Measurements from ENCODE around the gene TADA2A. TPM values are rescaled to one million over a fixed set of nuclear protein-coding genes. Genes with fewer than 3 reads are reported as not detected.

Gene TADA2A
- total and polyA plus RNA-seq, 2 experiments from 2014 or later, result 16.1 to 20.6 TPM

- DNase-seq (ENCODE audit: low read depth in 1 of 2, low spot score in 1 of 2), result peak in 1 of 2 donors; percentile 39
- H3K4me1 ChIP-seq (ENCODE audit: low read depth), result peaks cover 11% of the 10 kb centered on the region
- H3K36me3 ChIP-seq, result peaks cover 19% of the 10 kb centered on the region
- no peaks in the 10 kb centered on the region for H3K9me3 ChIP-seq (ENCODE audit: low read depth)
- no peak overlapping the region for H3K4me3 ChIP-seq
- no peaks in the 10 kb centered on the region for H3K27me3 ChIP-seq
- TF ChIP-seq CTCF (IDR thresholded peaks at IDR 0.05; ENCODE audit: low read depth, low read length), result no peak
- H3K27ac ChIP-seq, result peak overlapping the region; percentile 48
These were observed 112.7 kb downstream of the TADA2A start for GRCh38 chr17:37519251-37519985.

GRCh38 chr17:37520174-37520573 lies 113.5 kb downstream of the TADA2A start:
- DNase-seq (ENCODE audit: low read depth in 1 of 2, low spot score in 1 of 2), result no peak
- Histone ChIP-seq H3K27me3 (no peaks in the 10 kb centered on the region), H3K36me3 (peaks cover 19% of the 10 kb centered on the region), H3K27ac (no peak overlapping the region), H3K9me3 (ENCODE audit: low read depth) (no peaks in the 10 kb centered on the region), H3K4me3 (no peak overlapping the region), H3K4me1 (ENCODE audit: low read depth) (peaks cover 11% of the 10 kb centered on the region)
- no peak for TF ChIP-seq CTCF (IDR thresholded peaks at IDR 0.05; ENCODE audit: low read depth, low read length)

- TF ChIP-seq CTCF (IDR thresholded peaks at IDR 0.05; ENCODE audit: low read depth, low read length), result no peak
- H3K4me1 ChIP-seq (ENCODE audit: low read depth), result no peaks in the 10 kb centered on the region
- no peaks in the 10 kb centered on the region for H3K9me3 ChIP-seq (ENCODE audit: low read depth)
- peak overlapping the region; percentile 28 for H3K27ac ChIP-seq
- peaks cover 17% of the 10 kb centered on the region for H3K36me3 ChIP-seq
- no peak for DNase-seq (ENCODE audit: low read depth in 1 of 2, low spot score in 1 of 2)
- no peak overlapping the region for H3K4me3 ChIP-seq
- H3K27me3 ChIP-seq, result no peaks in the 10 kb centered on the region
These were observed 115.1 kb downstream of the TADA2A start for GRCh38 chr17:37521821-37522220.

- Histone ChIP-seq H3K36me3 (peaks cover 3% of the 10 kb centered on the region), H3K27me3 (no peaks in the 10 kb centered on the region), H3K9me3 (ENCODE audit: low read depth) (no peaks in the 10 kb centered on the region), H3K27ac (no peak overlapping the region), H3K4me3 (no peak overlapping the region), H3K4me1 (ENCODE audit: low read depth) (no peaks in the 10 kb centered on the region)
- no peak for TF ChIP-seq CTCF (IDR thresholded peaks at IDR 0.05; ENCODE audit: low read depth, low read length)
- DNase-seq (ENCODE audit: low read depth in 1 of 2, low spot score in 1 of 2), result no peak
These were observed 117.1 kb downstream of the TADA2A start for GRCh38 chr17:37523715-37524219.

GRCh38 chr17:37527249-37527851 lies 120.7 kb downstream of the TADA2A start:
- peak overlapping the region; percentile 13 for H3K27ac ChIP-seq
- peak; percentile 71 for TF ChIP-seq CTCF (IDR thresholded peaks at IDR 0.05; ENCODE audit: low read depth, low read length)
- peaks cover 25% of the 10 kb centered on the region for H3K36me3 ChIP-seq
- no peaks in the 10 kb centered on the region for H3K4me1 ChIP-seq (ENCODE audit: low read depth)
- H3K4me3 ChIP-seq, result no peak overlapping the region
- no peaks in the 10 kb centered on the region for H3K9me3 ChIP-seq (ENCODE audit: low read depth)
- DNase-seq (ENCODE audit: low read depth in 1 of 2, low spot score in 1 of 2), result peak; percentile 61 to 62
- no peaks in the 10 kb centered on the region for H3K27me3 ChIP-seq

Other genes with a start within 250 kb of the TADA2A start
- gene C17orf78, start 30.9 kb upstream of the TADA2A start, total RNA-seq, result not detected in 2 replicates
- gene C17orf78, start 30.9 kb upstream of the TADA2A start, polyA plus RNA-seq, result not detected in 2 replicates
- gene ACACA, start 50 bp upstream of the TADA2A start, total RNA-seq, result 47.6 and 57.2 TPM in 2 replicates
- 39.7 and 42.5 TPM in 2 replicates for gene ACACA, start 50 bp upstream of the TADA2A start, polyA plus RNA-seq
- 23.0 and 40.4 TPM in 2 replicates for gene DUSP14, start 83.0 kb downstream of the TADA2A start, total RNA-seq
- 29.7 and 39.0 TPM in 2 replicates for gene DUSP14, start 83.0 kb downstream of the TADA2A start, polyA plus RNA-seq
- gene SYNRG, start 202.5 kb downstream of the TADA2A start, total RNA-seq, result 9.5 and 13.7 TPM in 2 replicates
- gene SYNRG, start 202.5 kb downstream of the TADA2A start, polyA plus RNA-seq, result 26.1 and 31.9 TPM in 2 replicates
- gene DDX52, start 236.6 kb downstream of the TADA2A start, total RNA-seq, result 12.2 and 12.4 TPM in 2 replicates
- 22.4 and 35.1 TPM in 2 replicates for gene DDX52, start 236.6 kb downstream of the TADA2A start, polyA plus RNA-seq